Sigmoid colon (tissue), 4 donors: ENCODE data around the gene FHDC1.

Experiments used
- CTCF ChIP-seq, 4 experiments: fragments of 450-650 bp in 3 of 4; fragments of 200-600 bp in 1 of 4; IDR thresholded peaks; one replicate each; pipeline ENCODE4 v1.5.1; 2016 to 2019; ENCODE audit warnings: antibody characterized with exemption in 4 of 4, mild to moderate bottlenecking in 3 of 4, moderate library complexity in 2 of 4
- POLR2AphosphoS5 ChIP-seq, 4 donors: sonication (generic); formaldehyde crosslinking; IDR thresholded peaks; one replicate each; pipeline ENCODE4 v1.6.1; 2017; ENCODE audit warnings: antibody characterized with exemption in 4 of 4

DNA sequence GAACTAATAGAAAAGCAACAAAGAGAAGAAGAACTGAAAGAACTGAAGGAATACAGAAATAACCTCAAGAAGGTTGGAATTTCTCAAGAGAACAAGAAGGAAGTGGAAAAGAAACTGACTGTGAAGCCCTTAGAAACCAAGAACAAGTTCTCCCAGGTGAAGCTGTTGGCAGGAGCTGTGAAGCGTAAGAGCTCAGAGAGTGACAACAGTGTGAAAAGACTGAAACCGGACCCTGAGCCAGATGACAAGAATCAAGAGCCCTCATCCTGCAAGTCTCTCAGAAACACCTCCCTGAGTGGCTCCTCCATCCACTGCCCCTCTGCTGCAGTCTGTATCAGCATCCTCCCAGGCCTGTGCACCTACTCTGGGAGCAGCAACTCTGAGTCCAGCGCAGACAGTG lies 8.4 kb upstream of the FHDC1 start:
- TF ChIP-seq POLR2AphosphoS5 (IDR thresholded peaks at IDR 0.05) (no peak), CTCF (IDR thresholded peaks at IDR 0.05) (no peak)
